Nephron progenitor cell (in vitro differentiated cells): ENCODE data around the gene SEC31B.

Experiments used
- DNase-seq: peaks from one replicate; pipeline ENCODE4 v3.0.0; 2021
- H3K27ac Mint-ChIP-seq: 2 replicates; pipeline ENCODE4 v1.8.0; 2021; ENCODE audit warnings: mild to moderate bottlenecking, moderate library complexity, mixed read lengths
- H3K27me3 Mint-ChIP-seq: 2 replicates; pipeline ENCODE4 v1.8.0; 2021; ENCODE audit warnings: mild to moderate bottlenecking, low read depth, mixed read lengths; ENCODE audit not compliant: poor library complexity
- H3K36me3 Mint-ChIP-seq: 2 replicates; pipeline ENCODE4 v1.8.0; 2021; ENCODE audit warnings: low read depth, mixed read lengths
- H3K4me1 Mint-ChIP-seq: 2 replicates; pipeline ENCODE4 v1.8.0; 2021; ENCODE audit warnings: mixed read lengths
- H3K4me3 Mint-ChIP-seq: 2 replicates; pipeline ENCODE4 v1.8.0; 2021; ENCODE audit warnings: mild to moderate bottlenecking, moderate library complexity, mixed read lengths
- H3K9me3 Mint-ChIP-seq: 2 replicates; pipeline ENCODE4 v1.8.0; 2021; ENCODE audit warnings: mild to moderate bottlenecking, moderate library complexity, mixed read lengths
- CTCF ChIP-seq: fragments of 200-600 bp; sonication (generic); IDR thresholded peaks from 2 replicates; pipeline ENCODE4 v1.5.0; 2021; ENCODE audit warnings: antibody characterized with exemption

The SEC31B gene

GRCh38 chr10:100447663-100448062 is 72.0 kb downstream of the SEC31B start:
- no peak overlapping the region for H3K27ac Mint-ChIP-seq
- H3K4me1 Mint-ChIP-seq = no peaks in the 10 kb centered on the region
- DNase-seq = no peak
- peaks cover 13% of the 10 kb centered on the region for H3K9me3 Mint-ChIP-seq
- H3K27me3 Mint-ChIP-seq = peaks cover 41% of the 10 kb centered on the region
- no peak overlapping the region for H3K4me3 Mint-ChIP-seq
- no peaks in the 10 kb centered on the region for H3K36me3 Mint-ChIP-seq
- no peak for TF ChIP-seq CTCF

- DNase-seq = no peak
- no peak overlapping the region for H3K4me3 Mint-ChIP-seq
- no peak for TF ChIP-seq CTCF
- H3K27ac Mint-ChIP-seq = no peak overlapping the region
- H3K9me3 Mint-ChIP-seq = peaks cover 13% of the 10 kb centered on the region
- no peaks in the 10 kb centered on the region for H3K36me3 Mint-ChIP-seq
- H3K27me3 Mint-ChIP-seq = peaks cover 29% of the 10 kb centered on the region
- H3K4me1 Mint-ChIP-seq = no peaks in the 10 kb centered on the region
Measured at GRCh38 chr10:100446130-100446761, 73.4 kb downstream of the SEC31B start.

DNA sequence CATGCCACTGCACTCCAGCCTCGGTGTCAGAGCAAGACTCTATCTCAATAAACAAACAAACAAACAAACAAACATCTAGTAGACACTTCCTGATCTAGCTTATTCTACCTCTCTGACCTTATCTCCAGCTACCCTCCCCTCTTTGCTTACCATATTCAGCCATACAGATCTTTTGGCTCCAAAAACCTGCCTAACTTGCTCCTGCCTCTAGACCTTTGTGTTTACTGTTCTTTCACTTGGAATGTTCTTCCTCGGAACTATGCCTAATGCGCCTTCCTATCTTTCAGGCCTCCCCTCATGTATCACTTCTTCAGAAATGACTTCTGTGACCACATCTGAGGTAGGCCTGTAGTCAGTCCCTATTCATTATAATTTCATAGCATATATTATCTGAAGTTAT is 77.1 kb downstream of the SEC31B start:
- no peak for DNase-seq
- no peaks in the 10 kb centered on the region for H3K4me1 Mint-ChIP-seq
- peaks cover 13% of the 10 kb centered on the region for H3K9me3 Mint-ChIP-seq
- no peak for TF ChIP-seq CTCF
- no peaks in the 10 kb centered on the region for H3K36me3 Mint-ChIP-seq
- no peak overlapping the region for H3K27ac Mint-ChIP-seq
- H3K4me3 Mint-ChIP-seq = no peak overlapping the region
- peaks cover 26% of the 10 kb centered on the region for H3K27me3 Mint-ChIP-seq

- no peak for DNase-seq
- peaks cover 10% of the 10 kb centered on the region for H3K27me3 Mint-ChIP-seq
- no peak overlapping the region for H3K4me3 Mint-ChIP-seq
- H3K4me1 Mint-ChIP-seq = peaks cover 3% of the 10 kb centered on the region
- TF ChIP-seq CTCF = no peak
- H3K9me3 Mint-ChIP-seq = no peaks in the 10 kb centered on the region
- H3K36me3 Mint-ChIP-seq = no peaks in the 10 kb centered on the region
- H3K27ac Mint-ChIP-seq = no peak overlapping the region
Measured at GRCh38 chr10:100438674-100439315, 80.9 kb downstream of the SEC31B start.
